ENCODE data around the gene ZDHHC14. TPM values are rescaled to one million over a fixed set of nuclear protein-coding genes. Genes with fewer than 3 reads are reported as not detected.
"Not testable (repeated sequence)": the region's sequence is repeated elsewhere in the genome, so short reads cannot be mapped to it uniquely, and the experiment has no call there.

The ZDHHC14 gene
- total RNA-seq, 2 donors from 2014 or later: 13.0 to 19.1 TPM

GRCh38 chr6:157556671-157557430 is 175.9 kb downstream of the ZDHHC14 start:
- no peak for DNase-seq (ENCODE audit: low spot score)
- H3K27ac ChIP-seq: no peak overlapping the region
- H3K9me3 ChIP-seq: no peaks in the 10 kb centered on the region
- H3K4me3 ChIP-seq: no peak overlapping the region
- H3K27me3 ChIP-seq: no peaks in the 10 kb centered on the region
- TF ChIP-seq CTCF (IDR thresholded peaks at IDR 0.05): no peak
- H3K4me1 ChIP-seq: no peaks in the 10 kb centered on the region
- H3K36me3 ChIP-seq: no peaks in the 10 kb centered on the region

DNA sequence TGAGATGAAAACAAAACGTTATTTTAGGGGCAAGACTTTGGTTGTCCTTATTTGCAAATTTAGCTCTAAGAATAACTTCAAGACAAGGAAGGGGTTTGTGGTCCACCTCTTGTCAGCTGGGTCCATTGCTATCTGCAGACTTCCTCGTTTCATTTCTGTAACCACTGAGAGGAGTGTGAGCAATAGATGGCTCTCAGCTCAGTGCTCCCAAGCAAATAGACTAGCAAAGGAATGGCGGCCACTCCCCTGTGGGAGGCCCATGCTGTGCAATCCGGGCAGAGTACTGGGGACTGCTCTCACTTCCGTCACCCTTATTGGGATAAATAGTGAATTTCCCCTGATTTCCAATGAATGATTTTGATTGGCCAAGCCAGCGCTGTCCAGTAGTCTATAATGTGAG is 176.6 kb downstream of the ZDHHC14 start:
- Histone ChIP-seq H3K27ac (no peak overlapping the region), H3K9me3 (no peaks in the 10 kb centered on the region), H3K4me1 (no peaks in the 10 kb centered on the region), H3K36me3 (no peaks in the 10 kb centered on the region), H3K27me3 (no peaks in the 10 kb centered on the region), H3K4me3 (no peak overlapping the region)
- DNase-seq (ENCODE audit: low spot score): no peak
- no peak for TF ChIP-seq CTCF (IDR thresholded peaks at IDR 0.05)

DNA sequence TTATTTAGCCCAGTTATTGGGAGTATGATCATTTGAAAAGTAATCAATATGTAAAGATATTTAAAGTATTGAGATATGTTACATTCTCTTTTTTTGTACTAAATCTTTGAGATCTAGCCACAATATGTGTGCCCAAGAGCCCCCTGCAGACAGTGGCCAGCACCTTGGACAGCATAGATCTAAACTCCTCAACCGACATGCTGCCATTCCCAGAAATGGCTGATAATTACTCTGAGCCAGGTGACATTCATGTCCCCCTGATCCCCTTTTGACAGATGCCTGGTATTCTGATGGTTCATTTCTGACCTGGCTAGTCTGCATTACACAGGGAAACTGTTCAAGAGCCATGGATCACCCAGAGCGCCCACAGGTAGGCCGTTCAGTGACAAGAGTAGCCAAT is 177.1 kb downstream of the ZDHHC14 start:
- no peaks in the 10 kb centered on the region for H3K9me3 ChIP-seq
- no peaks in the 10 kb centered on the region for H3K36me3 ChIP-seq
- no peak for TF ChIP-seq CTCF (IDR thresholded peaks at IDR 0.05)
- no peak overlapping the region for H3K27ac ChIP-seq
- no peaks in the 10 kb centered on the region for H3K4me1 ChIP-seq
- no peak overlapping the region for H3K4me3 ChIP-seq
- DNase-seq (ENCODE audit: low spot score): no peak
- H3K27me3 ChIP-seq: no peaks in the 10 kb centered on the region

DNA sequence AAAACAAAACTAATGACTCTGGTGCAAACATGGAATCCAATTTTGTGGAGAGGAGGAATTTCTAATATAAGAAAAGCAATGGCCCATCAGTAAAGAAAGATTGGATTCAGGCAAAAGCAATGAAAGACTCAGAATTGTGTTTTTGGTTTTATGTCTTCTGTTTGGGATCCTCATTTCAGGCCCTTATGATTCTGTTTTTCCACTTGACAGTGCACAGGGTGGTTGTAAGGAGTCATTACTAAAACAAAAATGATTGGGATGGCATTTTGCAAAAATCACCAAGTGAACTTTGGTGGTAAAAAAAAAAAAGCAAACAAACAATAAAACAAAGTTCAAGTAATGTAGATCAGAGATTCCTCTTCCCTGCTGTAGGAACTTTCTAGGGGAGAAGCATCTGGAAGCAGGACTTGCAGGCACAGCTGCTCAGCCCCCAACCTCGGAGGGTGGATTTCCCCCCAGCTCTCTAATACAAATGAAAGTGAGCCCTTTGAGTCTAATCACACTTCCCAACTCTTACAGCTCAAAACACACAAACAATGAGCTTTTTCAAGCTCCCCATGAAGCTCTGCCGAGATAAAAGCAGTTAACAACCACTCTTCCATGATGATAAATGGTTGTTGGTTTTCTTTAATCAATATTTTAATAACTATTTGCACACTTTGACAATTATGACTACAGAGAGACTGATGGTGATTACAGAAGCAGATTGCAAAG is 177.7 kb downstream of the ZDHHC14 start:
- Histone ChIP-seq H3K4me1 (no peaks in the 10 kb centered on the region), H3K9me3 (no peaks in the 10 kb centered on the region), H3K36me3 (no peaks in the 10 kb centered on the region), H3K27me3 (no peaks in the 10 kb centered on the region), H3K27ac (no peak overlapping the region), H3K4me3 (no peak overlapping the region)
- DNase-seq (ENCODE audit: low spot score): no peak
- no peak for TF ChIP-seq CTCF (IDR thresholded peaks at IDR 0.05)

- no peak for DNase-seq (ENCODE audit: low spot score)
- no peak overlapping the region for H3K27ac ChIP-seq
- H3K4me3 ChIP-seq: no peak overlapping the region
- no peaks in the 10 kb centered on the region for H3K9me3 ChIP-seq
- no peaks in the 10 kb centered on the region for H3K36me3 ChIP-seq
- no peaks in the 10 kb centered on the region for H3K27me3 ChIP-seq
- H3K4me1 ChIP-seq: no peaks in the 10 kb centered on the region
- no peak for TF ChIP-seq CTCF (IDR thresholded peaks at IDR 0.05)
Observed at GRCh38 chr6:157559201-157559756, 178.3 kb downstream of the ZDHHC14 start.

GRCh38 chr6:157560063-157560462 is 179.1 kb downstream of the ZDHHC14 start:
- not testable (repeated sequence) for DNase-seq (ENCODE audit: low spot score); H3K9me3 ChIP-seq; H3K27ac ChIP-seq; H3K4me3 ChIP-seq; H3K36me3 ChIP-seq; H3K27me3 ChIP-seq; H3K4me1 ChIP-seq
